Panc1 (cell line): ENCODE data around the gene RAB6B. TPM values are rescaled to one million over a fixed set of nuclear protein-coding genes. Genes with fewer than 3 reads are reported as not detected.

ENCODE experiments used
- ATAC-seq: fragments of 200-7000 bp; cut with Tn5 transposase; 2 replicates; pipeline ENCODE4 v1.9.1; 2020; ENCODE audit warnings: mild to moderate bottlenecking, moderate library complexity
- BruUV-seq: library from RNA; stranded (reverse); fragments of 400-500 nt; replicated peaks from 2 replicates; lab custom pipeline; 2021; lab: Mats Ljungman, UMichigan
- CTCF ChIA-PET: fragments of 300-600 bp; sonication (Branson Sonifier 250); formaldehyde crosslinking; loops from one replicate; lab custom pipeline; 2022; ENCODE audit warnings: antibody characterized with exemption; lab: Charles Lee
- POLR2A ChIA-PET: fragments of 300-600 bp; sonication (Branson Sonifier 250); formaldehyde crosslinking; loops from one replicate; lab custom pipeline; 2022; ENCODE audit warnings: antibody characterized with exemption; lab: Charles Lee
- DNase-seq: peaks from one replicate; pipeline ENCODE4 v3.0.0-alpha.2; 2010; ENCODE audit warnings: low read depth, low spot score
- H3K27ac ChIP-seq: 2 replicates; pipeline ENCODE4 v1.5.1; 2011; ENCODE audit warnings: mild to moderate bottlenecking, low read length, inconsistent platforms
- H3K27me3 ChIP-seq: fragments of 200-500 bp; sonication (Bioruptor generic); 2 replicates; pipeline ENCODE4 v1.6.0; 2014; ENCODE audit warnings: low read length, inconsistent platforms; ENCODE audit not compliant: control insufficient read depth, insufficient read depth
- H3K36me3 ChIP-seq: fragments of 200-500 bp; sonication (Bioruptor generic); 2 replicates; pipeline ENCODE4 v1.5.1; 2014; ENCODE audit warnings: inconsistent platforms, mild to moderate bottlenecking, low read length, moderate library complexity; ENCODE audit not compliant: control insufficient read depth, insufficient read depth
- H3K4me1 ChIP-seq: 2 replicates; pipeline ENCODE4 v1.5.1; 2011; ENCODE audit warnings: inconsistent platforms, mild to moderate bottlenecking, low read length, moderate library complexity; ENCODE audit not compliant: control insufficient read depth, insufficient read depth
- H3K4me3 ChIP-seq, 2 experiments: 2 replicates each; pipeline ENCODE4 v1.5.1; 2011 to 2012; ENCODE audit warnings: low read depth in 2 of 2, low read length in 2 of 2, mild to moderate bottlenecking in 2 of 2, inconsistent platforms in 1 of 2, moderate library complexity in 1 of 2
- H3K9me3 ChIP-seq: fragments of 200-500 bp; sonication (Bioruptor generic); 2 replicates; pipeline ENCODE4 v1.5.1; 2014; ENCODE audit warnings: low read depth, mild to moderate bottlenecking, inconsistent platforms, low read length, moderate library complexity; ENCODE audit not compliant: control insufficient read depth, insufficient read depth
- CTCF ChIP-seq: fragments of 450-650 bp; IDR thresholded peaks from 2 replicates; pipeline ENCODE4 v1.5.1; 2017; ENCODE audit warnings: mild to moderate bottlenecking
- POLR2AphosphoS5 ChIP-seq: IDR thresholded peaks from 2 replicates; pipeline ENCODE4 v1.6.1; 2012; ENCODE audit warnings: mild to moderate bottlenecking, low read depth, low read length, moderate library complexity
- REST ChIP-seq, 2 experiments: IDR thresholded peaks; 2 replicates each; pipeline ENCODE4 v1.6.1; 2011 to 2012; ENCODE audit warnings: low read depth in 2 of 2, control low read depth in 1 of 2, low read length in 1 of 2, mild to moderate bottlenecking in 1 of 2, moderate library complexity in 1 of 2; ENCODE audit not compliant: insufficient read depth in 1 of 2
- SIN3A ChIP-seq: IDR thresholded peaks from 2 replicates; pipeline ENCODE4 v1.6.1; 2012; ENCODE audit warnings: low read depth, mild to moderate bottlenecking, low read length, moderate library complexity, borderline replicate concordance; ENCODE audit not compliant: insufficient read depth
- TCF7L2 ChIP-seq: IDR thresholded peaks from 2 replicates; pipeline ENCODE4 v1.6.1; 2011; ENCODE audit warnings: mild to moderate bottlenecking, low read depth, low read length, inconsistent platforms
- in situ Hi-C: cut with HindIII; loops from 2 replicates; pipeline ENCODE4 v1.10.0; 2016; ENCODE audit warnings: low sequenced_read_pairs, low pct_unique_long_range_greater_than_20kb
- intact Hi-C: fragments of 100-400 bp; cut with micrococcal nuclease; formaldehyde crosslinking; loops from one replicate; pipeline ENCODE4 v1.10.0; 2022; ENCODE audit not compliant: unreplicated experiment
- total RNA-seq: library from RNA; stranded (reverse); gene quantifications from one replicate; pipeline ENCODE4 v1.2.1, GENCODE V29; 2021; ENCODE audit not compliant: unreplicated experiment

Gene RAB6B
- total RNA-seq, 1 experiment from 2014 or later: 49.2 TPM

DNA sequence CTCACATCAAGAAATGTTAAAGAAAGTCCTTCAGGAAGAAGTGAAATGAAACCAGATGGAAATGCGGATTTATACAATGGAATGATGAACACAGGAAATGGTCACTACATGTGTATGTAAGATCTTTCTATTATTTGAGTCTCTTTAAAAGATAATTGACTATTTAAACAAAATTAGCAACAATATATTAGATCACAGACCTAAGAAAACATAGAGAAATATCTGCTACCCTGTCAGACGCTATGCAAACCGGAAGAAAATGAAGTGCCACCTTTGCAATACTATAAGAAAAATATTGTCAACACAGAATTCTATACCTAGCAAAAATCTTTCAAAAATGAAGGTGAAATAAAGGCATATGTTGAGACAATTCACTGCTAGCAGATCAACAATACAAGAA, 17.2 kb downstream of the RAB6B start:
- no peak for TF ChIP-seq TCF7L2
- TF ChIP-seq REST (IDR thresholded peaks at IDR 0.05; ENCODE audit: insufficient read depth in 1 of 2, low read depth in 2 of 2, low read length in 1 of 2): no peak
- TF ChIP-seq POLR2AphosphoS5: no peak
- no peak for TF ChIP-seq CTCF
- TF ChIP-seq SIN3A: no peak
- no peaks in the 10 kb centered on the region for H3K27me3 ChIP-seq
- ChIA-PET CTCF (no interaction called here), POLR2A (no interaction called here)
- H3K36me3 ChIP-seq: no peaks in the 10 kb centered on the region
- no peak for ATAC-seq
- in situ Hi-C loops: no loop called here
- no peaks in the 10 kb centered on the region for H3K4me1 ChIP-seq
- no peak for DNase-seq
- no peak overlapping the region for H3K27ac ChIP-seq
- no peaks in the 10 kb centered on the region for H3K9me3 ChIP-seq
- no peak overlapping the region for H3K4me3 ChIP-seq
- BruUV-seq: no TSS peak
- intact Hi-C loops: no loop called here

- ChIA-PET CTCF (no interaction called here), POLR2A (no interaction called here)
- Histone ChIP-seq H3K4me1 (no peaks in the 10 kb centered on the region), H3K36me3 (no peaks in the 10 kb centered on the region), H3K9me3 (no peaks in the 10 kb centered on the region), H3K4me3 (no peak overlapping the region), H3K27ac (no peak overlapping the region), H3K27me3 (no peaks in the 10 kb centered on the region)
- DNase-seq (no peak), ATAC-seq (no peak)
- no TSS peak for BruUV-seq
- no peak for TF ChIP-seq SIN3A
- TF ChIP-seq REST (IDR thresholded peaks at IDR 0.05; ENCODE audit: insufficient read depth in 1 of 2, low read depth in 2 of 2, low read length in 1 of 2): no peak
- TF ChIP-seq TCF7L2: no peak
- TF ChIP-seq CTCF: no peak
- no peak for TF ChIP-seq POLR2AphosphoS5
- intact Hi-C loops: no loop called here
- in situ Hi-C loops: no loop called here
Measured at GRCh38 chr3:133877221-133877620, 18.5 kb downstream of the RAB6B start.
